SK-N-SH treated with all-trans-retinoic acid at 6 μM for 48 hours (cell line): ENCODE results near the gene ALDH3A1.

Source experiments
- ATAC-seq: fragments of 200-7000 bp; cut with Tn5 transposase; 3 replicates; pipeline ENCODE4 v1.9.1; 2020; ENCODE audit warnings: mild to moderate bottlenecking, moderate library complexity
- ARNTL ChIP-seq: fragments of 450-650 bp; formaldehyde crosslinking; IDR thresholded peaks from 2 replicates; pipeline ENCODE4 v1.5.0; 2020; ENCODE audit warnings: low read depth, mild to moderate bottlenecking, moderate library complexity, borderline replicate concordance
- BACH2 ChIP-seq: fragments of 250-450 bp; sonication (Bioruptor Pico); IDR thresholded peaks from 2 replicates; pipeline ENCODE4 v1.9.0; 2021; ENCODE audit warnings: mild to moderate bottlenecking, borderline replicate concordance
- CREB5 ChIP-seq: fragments of 250-450 bp; sonication (Bioruptor Pico); IDR thresholded peaks from 2 replicates; pipeline ENCODE4 v1.5.1; 2020; ENCODE audit warnings: low read depth, mild to moderate bottlenecking, moderate library complexity
- CSDC2 ChIP-seq: fragments of 250-450 bp; sonication (Bioruptor Pico); IDR thresholded peaks from 2 replicates; pipeline ENCODE4 v1.5.0; 2020; ENCODE audit warnings: mild to moderate bottlenecking, moderate library complexity
- CSRNP3 ChIP-seq: fragments of 250-450 bp; sonication (Bioruptor Pico); IDR thresholded peaks from 2 replicates; pipeline ENCODE4 v1.5.1; 2021; ENCODE audit warnings: mild to moderate bottlenecking, moderate library complexity
- ESRRG ChIP-seq: fragments of 250-450 bp; sonication (Bioruptor Pico); IDR thresholded peaks from 2 replicates; pipeline ENCODE4 v1.6.1; 2021; ENCODE audit warnings: mild to moderate bottlenecking
- GLIS3 ChIP-seq: fragments of 250-450 bp; sonication (Bioruptor Pico); IDR thresholded peaks from 2 replicates; pipeline ENCODE4 v1.5.0; 2020; ENCODE audit warnings: mild to moderate bottlenecking, moderate library complexity
- ISL1 ChIP-seq: fragments of 250-450 bp; sonication (Bioruptor Pico); IDR thresholded peaks from 2 replicates; pipeline ENCODE4 v2.1.2; 2022; ENCODE audit warnings: mild to moderate bottlenecking, moderate library complexity
- OSR1 ChIP-seq: fragments of 250-450 bp; sonication (Bioruptor Pico); IDR thresholded peaks from 2 replicates; pipeline ENCODE4 v1.8.0; 2022; ENCODE audit warnings: moderate library complexity, mild to moderate bottlenecking, inconsistent platforms
- PATZ1 ChIP-seq: fragments of 250-450 bp; sonication (Bioruptor Pico); IDR thresholded peaks from 2 replicates; pipeline ENCODE4 v1.8.0; 2020; ENCODE audit warnings: mild to moderate bottlenecking, moderate library complexity, borderline replicate concordance
- POU6F1 ChIP-seq: fragments of 250-450 bp; sonication (Bioruptor Pico); IDR thresholded peaks from 2 replicates; pipeline ENCODE4 v1.8.0; 2021; ENCODE audit warnings: low read depth, mild to moderate bottlenecking, moderate library complexity, borderline replicate concordance
- PPARA ChIP-seq: fragments of 250-450 bp; sonication (Bioruptor Pico); IDR thresholded peaks from 2 replicates; pipeline ENCODE4 v1.5.0; 2020; ENCODE audit warnings: mild to moderate bottlenecking, borderline replicate concordance
- RARB ChIP-seq: fragments of 250-450 bp; sonication (Bioruptor Pico); IDR thresholded peaks from 2 replicates; pipeline ENCODE4 v1.8.0; 2021; ENCODE audit warnings: mild to moderate bottlenecking, moderate library complexity
- SNAI2 ChIP-seq: fragments of 250-450 bp; sonication (Bioruptor Pico); IDR thresholded peaks from 2 replicates; pipeline ENCODE4 v1.5.0; 2020; ENCODE audit warnings: mild to moderate bottlenecking, moderate library complexity
- TOX ChIP-seq: fragments of 250-450 bp; sonication (Bioruptor Pico); IDR thresholded peaks from 2 replicates; pipeline ENCODE4 v1.8.0; 2021; ENCODE audit warnings: mild to moderate bottlenecking, moderate library complexity, borderline replicate concordance
- TSHZ2 ChIP-seq: fragments of 250-450 bp; sonication (Bioruptor Pico); IDR thresholded peaks from 2 replicates; pipeline ENCODE4 v1.5.0; 2020; ENCODE audit warnings: mild to moderate bottlenecking, moderate library complexity
- ZC3H10 ChIP-seq: fragments of 250-450 bp; sonication (Bioruptor Pico); IDR thresholded peaks from 2 replicates; pipeline ENCODE4 v1.5.1; 2021; ENCODE audit warnings: mild to moderate bottlenecking, moderate library complexity
- ZFP30 ChIP-seq: fragments of 450-650 bp; formaldehyde crosslinking; IDR thresholded peaks from 2 replicates; pipeline ENCODE4 v1.5.0; 2022; ENCODE audit warnings: mild to moderate bottlenecking, moderate library complexity
- ZNF565 ChIP-seq: fragments of 450-650 bp; formaldehyde crosslinking; conservative IDR thresholded peaks from 2 replicates; pipeline ENCODE4 v1.5.0; 2020; ENCODE audit warnings: low read depth, mild to moderate bottlenecking, moderate library complexity
- ZNF70 ChIP-seq: fragments of 450-650 bp; formaldehyde crosslinking; IDR thresholded peaks from 2 replicates; pipeline ENCODE4 v1.5.0; 2020; ENCODE audit warnings: mild to moderate bottlenecking, moderate library complexity
- ZNF8 ChIP-seq: fragments of 450-650 bp; formaldehyde crosslinking; IDR thresholded peaks from 2 replicates; pipeline ENCODE4 v1.5.0; 2020; ENCODE audit warnings: mild to moderate bottlenecking, moderate library complexity

Gene ALDH3A1

GRCh38 chr17:19713901-19714361 is 34.2 kb downstream of the ALDH3A1 start (continued):
- TF ChIP-seq PATZ1 (CRISPR knock-in tag) (no peak), RARB (CRISPR knock-in tag) (no peak), GLIS3 (no peak), ZNF8 (CRISPR knock-in tag) (no peak), SNAI2 (CRISPR knock-in tag) (no peak), PPARA (CRISPR knock-in tag) (no peak), ISL1 (CRISPR knock-in tag) (no peak), CSDC2 (CRISPR knock-in tag) (no peak), POU6F1 (no peak), BACH2 (CRISPR knock-in tag) (no peak)

- TF ChIP-seq ESRRG (CRISPR knock-in tag): no peak
- no peak for TF ChIP-seq TOX (CRISPR knock-in tag)
- no peak for TF ChIP-seq CSDC2 (CRISPR knock-in tag)
- TF ChIP-seq ISL1 (CRISPR knock-in tag): no peak
- TF ChIP-seq RARB (CRISPR knock-in tag): no peak
- TF ChIP-seq TSHZ2 (CRISPR knock-in tag): no peak
- no peak for TF ChIP-seq PATZ1 (CRISPR knock-in tag)
- no peak for TF ChIP-seq BACH2 (CRISPR knock-in tag)
- TF ChIP-seq CREB5 (CRISPR knock-in tag): no peak
- TF ChIP-seq ZNF70 (CRISPR knock-in tag): no peak
- no peak for TF ChIP-seq ZFP30 (CRISPR knock-in tag)
- TF ChIP-seq OSR1 (CRISPR knock-in tag): no peak
- TF ChIP-seq ZNF565 (CRISPR knock-in tag): no peak
- TF ChIP-seq GLIS3: no peak
- ATAC-seq: peak; percentile 45; the same call in 2 of the 3 replicates
These were observed 34.6 kb downstream of the ALDH3A1 start for GRCh38 chr17:19713462-19713861.

- no peak for ATAC-seq
These were observed 35.6 kb downstream of the ALDH3A1 start for GRCh38 chr17:19712436-19713004.

More at GRCh38 chr17:19712436-19713004, 35.6 kb downstream of the ALDH3A1 start:
- no peak for TF ChIP-seq ZNF70 (CRISPR knock-in tag)
- TF ChIP-seq ZFP30 (CRISPR knock-in tag): no peak
- no peak for TF ChIP-seq SNAI2 (CRISPR knock-in tag)
- TF ChIP-seq CSRNP3 (CRISPR knock-in tag): no peak
- no peak for TF ChIP-seq ZC3H10 (CRISPR knock-in tag)
- no peak for TF ChIP-seq RARB (CRISPR knock-in tag)
- no peak for TF ChIP-seq ISL1 (CRISPR knock-in tag)
- TF ChIP-seq ESRRG (CRISPR knock-in tag): no peak
- TF ChIP-seq PATZ1 (CRISPR knock-in tag): no peak
- TF ChIP-seq ARNTL (CRISPR knock-in tag): no peak
- TF ChIP-seq, all 23 proteins: peak for 0
